PC-9 (cell line): ENCODE results near the gene KIT. TPM values are rescaled to one million over a fixed set of nuclear protein-coding genes. Genes with fewer than 3 reads are reported as not detected.

Source experiments
- BruUV-seq: library from RNA; stranded (reverse); fragments of 400-500 nt; replicated peaks from 2 replicates; lab custom pipeline; 2021; lab: Mats Ljungman, UMichigan
- CTCF ChIA-PET: fragments of 300-600 bp; sonication (Branson Sonifier 250); formaldehyde crosslinking; loops from one replicate; lab custom pipeline; 2022; ENCODE audit warnings: antibody characterized with exemption; lab: Charles Lee
- POLR2A ChIA-PET: fragments of 300-600 bp; sonication (Branson Sonifier 250); formaldehyde crosslinking; loops from one replicate; lab custom pipeline; 2022; ENCODE audit warnings: antibody characterized with exemption; ENCODE audit not compliant: unreplicated experiment; lab: Charles Lee
- DNase-seq, 2 experiments: peaks; one replicate each; pipeline versions ENCODE4 v3.0.0 to v3.0.0-alpha.2; 2015 to 2022; ENCODE audit warnings: mixed read lengths in 1 of 2
- H2AFZ ChIP-seq: fragments of 200-600 bp; sonication (generic); 2 replicates; pipeline ENCODE4 v1.8.1; 2017; ENCODE audit warnings: antibody characterized with exemption
- H3F3A ChIP-seq: fragments of 200-600 bp; sonication (generic); 2 replicates; pipeline ENCODE4 v1.8.1; 2017; ENCODE audit warnings: antibody characterized with exemption, mild to moderate bottlenecking, low read depth; ENCODE audit not compliant: insufficient read depth
- H3K27ac ChIP-seq: fragments of 200-600 bp; sonication (generic); 2 replicates; pipeline ENCODE4 v1.6.1; 2016; ENCODE audit warnings: mixed run types
- H3K27me3 ChIP-seq: fragments of 200-600 bp; sonication (generic); 2 replicates; pipeline ENCODE4 v1.6.1; 2016; ENCODE audit warnings: low read depth, mixed run types; ENCODE audit not compliant: insufficient read depth
- H3K36me3 ChIP-seq: fragments of 200-600 bp; sonication (generic); 2 replicates; pipeline ENCODE4 v1.6.1; 2016; ENCODE audit warnings: low read depth, mixed run types
- H3K4me1 ChIP-seq: fragments of 200-600 bp; sonication (generic); replicated peaks from 2 replicates; pipeline ENCODE4 v1.6.1; 2016; ENCODE audit warnings: mixed run types; ENCODE audit not compliant: insufficient read depth
- H3K4me2 ChIP-seq: fragments of 200-600 bp; sonication (generic); 2 replicates; pipeline ENCODE4 v1.6.1; 2017; ENCODE audit warnings: mixed run types
- H3K4me3 ChIP-seq: fragments of 200-600 bp; sonication (generic); 2 replicates; pipeline ENCODE4 v1.6.1; 2016; ENCODE audit warnings: mixed run types
- H3K79me2 ChIP-seq: fragments of 200-600 bp; sonication (generic); 2 replicates; pipeline ENCODE4 v1.6.1; 2017; ENCODE audit warnings: low read depth, mixed run types
- H3K9me2 ChIP-seq: fragments of 200-600 bp; sonication (generic); 2 replicates; pipeline ENCODE4 v1.8.1; 2017; ENCODE audit warnings: mild to moderate bottlenecking; ENCODE audit not compliant: insufficient read depth
- H3K9me3 ChIP-seq: fragments of 200-600 bp; sonication (generic); 2 replicates; pipeline ENCODE4 v1.8.1; 2016; ENCODE audit warnings: low read depth; ENCODE audit not compliant: insufficient read depth
- H4K20me1 ChIP-seq: fragments of 200-600 bp; sonication (generic); 2 replicates; pipeline ENCODE4 v1.8.1; 2017; ENCODE audit not compliant: insufficient read depth
- CTCF ChIP-seq: fragments of 200-600 bp; sonication (generic); conservative IDR thresholded peaks from 2 replicates; pipeline ENCODE4 v1.6.1; 2017; ENCODE audit warnings: mixed run types, antibody characterized with exemption, mild to moderate bottlenecking, moderate library complexity
- EZH2 ChIP-seq: fragments of 200-600 bp; sonication (generic); IDR thresholded peaks from 2 replicates; pipeline ENCODE4 v1.8.0; 2017; ENCODE audit warnings: antibody characterized with exemption, low read depth
- intact Hi-C: fragments of 100-400 bp; cut with micrococcal nuclease; formaldehyde crosslinking; loops from one replicate; pipeline ENCODE4 v1.10.0; 2022; ENCODE audit not compliant: unreplicated experiment
- total RNA-seq: library from RNA; stranded (reverse); gene quantifications from 2 replicates; pipeline ENCODE4 v1.2.3, GENCODE V29; 2021

KIT gene
- total RNA-seq, 1 experiment from 2014 or later: not detected

GRCh38 chr4:54737421-54737820 is 79.7 kb downstream of the KIT start:
- TF ChIP-seq EZH2 (no peak), CTCF (no peak)
- CTCF ChIA-PET: no interaction called here
- no TSS peak for BruUV-seq

GRCh38 chr4:54741202-54741601 is 83.4 kb downstream of the KIT start:
- Histone ChIP-seq H3K4me3 (no peak overlapping the region), H3F3A (no peaks in the 10 kb centered on the region), H3K9me2 (no peaks in the 10 kb centered on the region), H4K20me1 (no peaks in the 10 kb centered on the region), H3K4me2 (no peak overlapping the region), H3K9me3 (no peaks in the 10 kb centered on the region), H3K79me2 (no peaks in the 10 kb centered on the region), H2AFZ (no peak overlapping the region), H3K27me3 (no peaks in the 10 kb centered on the region), H3K4me1 (no peaks in the 10 kb centered on the region), H3K36me3 (no peaks in the 10 kb centered on the region), H3K27ac (no peak overlapping the region)
- CTCF ChIA-PET: no interaction called here
- DNase-seq: no peak
- no TSS peak for BruUV-seq
- TF ChIP-seq EZH2 (no peak), CTCF (no peak)
- intact Hi-C loops: no loop called here
- POLR2A ChIA-PET: no interaction called here

More at GRCh38 chr4:54737421-54737820, 79.7 kb downstream of the KIT start:
- Histone ChIP-seq H3K27ac (no peak overlapping the region), H3F3A (no peaks in the 10 kb centered on the region), H3K36me3 (no peaks in the 10 kb centered on the region), H3K27me3 (no peaks in the 10 kb centered on the region), H2AFZ (no peak overlapping the region), H3K9me2 (no peaks in the 10 kb centered on the region), H3K4me3 (no peak overlapping the region), H3K4me2 (no peak overlapping the region), H4K20me1 (no peaks in the 10 kb centered on the region), H3K4me1 (no peaks in the 10 kb centered on the region), H3K79me2 (no peaks in the 10 kb centered on the region), H3K9me3 (no peaks in the 10 kb centered on the region)
- intact Hi-C loops: no loop called here
- POLR2A ChIA-PET: no interaction called here
- no peak for DNase-seq

- no TSS peak for BruUV-seq
- no peaks in the 10 kb centered on the region for H3K9me3 ChIP-seq
- H2AFZ ChIP-seq: no peak overlapping the region
- CTCF ChIA-PET: no interaction called here
- H3K4me2 ChIP-seq: no peak overlapping the region
- H3F3A ChIP-seq: no peaks in the 10 kb centered on the region
- intact Hi-C loops: no loop called here
- no peak overlapping the region for H3K4me3 ChIP-seq
- H3K79me2 ChIP-seq: no peaks in the 10 kb centered on the region
- H4K20me1 ChIP-seq: no peaks in the 10 kb centered on the region
- no peaks in the 10 kb centered on the region for H3K36me3 ChIP-seq
- no peak for DNase-seq
- no peak for TF ChIP-seq CTCF
- TF ChIP-seq EZH2: no peak
- no peaks in the 10 kb centered on the region for H3K27me3 ChIP-seq
- no peaks in the 10 kb centered on the region for H3K9me2 ChIP-seq
- no peak overlapping the region for H3K27ac ChIP-seq
- POLR2A ChIA-PET: no interaction called here
- no peaks in the 10 kb centered on the region for H3K4me1 ChIP-seq
Observed at GRCh38 chr4:54742636-54743399, 85.1 kb downstream of the KIT start.
